OCI-LY1 (cell line): ENCODE measurements around the gene APH1B.

Source experiments
- H2AFZ ChIP-seq: fragments of 200-600 bp; sonication (generic), shearing (Covaris generic); 2 replicates; pipeline ENCODE4 v1.6.0; 2014; ENCODE audit warnings: antibody characterized with exemption, mild to moderate bottlenecking, low read length
- H3F3A ChIP-seq: fragments of 200-600 bp; sonication (generic), shearing (Covaris generic); 2 replicates; pipeline ENCODE4 v1.6.0; 2014; ENCODE audit warnings: mild to moderate bottlenecking, antibody characterized with exemption, low read length, moderate library complexity; ENCODE audit not compliant: insufficient read depth
- H3K27ac ChIP-seq: fragments of 200-600 bp; sonication (generic); 2 replicates; pipeline ENCODE4 v1.5.1; 2014; ENCODE audit warnings: low read length, mixed run types, mild to moderate bottlenecking, low read depth; ENCODE audit not compliant: poor library complexity, severe bottlenecking
- H3K27me3 ChIP-seq: fragments of 200-600 bp; sonication (generic); 2 replicates; pipeline ENCODE4 v1.6.0; 2014; ENCODE audit warnings: antibody characterized with exemption, mild to moderate bottlenecking, low read length, moderate library complexity; ENCODE audit not compliant: insufficient read depth
- H3K36me3 ChIP-seq: fragments of 200-600 bp; sonication (generic); 2 replicates; pipeline ENCODE4 v1.6.1; 2014; ENCODE audit warnings: mild to moderate bottlenecking, antibody characterized with exemption, low read length, moderate library complexity, mixed read lengths; ENCODE audit not compliant: insufficient read depth
- H3K4me1 ChIP-seq: fragments of 200-600 bp; sonication (generic); 2 replicates; pipeline ENCODE4 v1.5.1; 2014; ENCODE audit warnings: mild to moderate bottlenecking, low read length, moderate library complexity; ENCODE audit not compliant: insufficient read depth, severe bottlenecking
- H3K4me2 ChIP-seq: fragments of 200-600 bp; sonication (generic), shearing (Covaris generic); 2 replicates; pipeline ENCODE4 v1.6.1; 2014; ENCODE audit warnings: low read length
- H3K4me3 ChIP-seq: fragments of 200-600 bp; sonication (generic); 2 replicates; pipeline ENCODE4 v1.5.1; 2014; ENCODE audit warnings: low read length, low read depth, mild to moderate bottlenecking, mixed read lengths; ENCODE audit not compliant: poor library complexity, severe bottlenecking
- H3K79me2 ChIP-seq: fragments of 200-600 bp; shearing (Covaris generic); 2 replicates; pipeline ENCODE4 v1.6.1; 2016; ENCODE audit warnings: mixed run types, low read length, mixed read lengths; ENCODE audit not compliant: insufficient read depth
- H3K9ac ChIP-seq: fragments of 200-600 bp; sonication (generic), shearing (Covaris generic); 2 replicates; pipeline ENCODE4 v1.6.1; 2014; ENCODE audit warnings: mild to moderate bottlenecking, low read length, mixed read lengths
- H3K9me2 ChIP-seq: fragments of 200-600 bp; sonication (generic), shearing (Covaris generic); 2 replicates; pipeline ENCODE4 v1.6.1; 2014; ENCODE audit warnings: low read depth, mild to moderate bottlenecking, low read length, mixed read lengths
- H3K9me3 ChIP-seq: fragments of 200-600 bp; shearing (Covaris generic); 2 replicates; pipeline ENCODE4 v1.6.1; 2014; ENCODE audit warnings: low read length, mixed read lengths
- H4K20me1 ChIP-seq: fragments of 200-600 bp; sonication (generic), shearing (Covaris generic); 2 replicates; pipeline ENCODE4 v1.6.0; 2016; ENCODE audit warnings: mild to moderate bottlenecking, low read length; ENCODE audit not compliant: insufficient read depth
- EZH2 ChIP-seq: fragments of 200-600 bp; sonication (generic), shearing (Covaris generic); IDR thresholded peaks from 2 replicates; pipeline ENCODE4 v1.8.0; 2017; ENCODE audit warnings: borderline replicate concordance, mixed run types, mild to moderate bottlenecking, antibody characterized with exemption, low read length, moderate library complexity, mixed read lengths
- TF ChIP-seq, protein P1 (sequence below): fragments of 200-600 bp; sonication (generic), shearing (Covaris generic); IDR thresholded peaks from 2 replicates; pipeline ENCODE4 v1.5.1; 2017; ENCODE audit warnings: mild to moderate bottlenecking, antibody characterized with exemption, low read length, moderate library complexity, mixed read lengths

Gene APH1B

DNA sequence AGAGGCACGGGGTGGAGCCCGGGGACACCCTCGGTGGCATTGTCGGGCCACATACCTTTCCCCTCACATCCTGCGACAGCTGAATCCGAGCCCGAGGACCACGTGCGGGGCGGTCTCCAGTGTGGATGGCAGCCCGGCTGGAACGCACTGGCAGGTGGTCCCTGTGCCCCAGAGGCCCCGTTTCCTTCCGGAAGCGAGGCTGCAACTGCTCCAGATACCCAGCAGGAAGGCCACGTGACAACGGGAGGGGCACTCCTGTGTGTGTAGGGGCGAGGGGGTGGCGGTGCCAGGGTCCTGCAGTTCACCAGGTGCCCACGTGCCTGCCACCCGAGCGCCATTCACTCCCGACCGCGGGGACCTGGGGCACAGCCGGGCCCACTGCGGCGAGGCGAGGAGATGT is 44.1 kb downstream of the APH1B start:
- Histone ChIP-seq H3K4me1 (no peaks in the 10 kb centered on the region), H3K27me3 (no peaks in the 10 kb centered on the region; the same call in 1 of the 2 replicates), H4K20me1 (no peaks in the 10 kb centered on the region), H3F3A (no peaks in the 10 kb centered on the region), H3K4me3 (no peak overlapping the region), H3K27ac (no peak overlapping the region), H3K79me2 (no peaks in the 10 kb centered on the region), H3K4me2 (no peak overlapping the region), H3K9me3 (no peaks in the 10 kb centered on the region), H3K9me2 (no peaks in the 10 kb centered on the region), H2AFZ (no peak overlapping the region), H3K9ac (no peak overlapping the region), H3K36me3 (no peaks in the 10 kb centered on the region)
- TF ChIP-seq EZH2, result no peak
- TF ChIP-seq, protein P1, sequence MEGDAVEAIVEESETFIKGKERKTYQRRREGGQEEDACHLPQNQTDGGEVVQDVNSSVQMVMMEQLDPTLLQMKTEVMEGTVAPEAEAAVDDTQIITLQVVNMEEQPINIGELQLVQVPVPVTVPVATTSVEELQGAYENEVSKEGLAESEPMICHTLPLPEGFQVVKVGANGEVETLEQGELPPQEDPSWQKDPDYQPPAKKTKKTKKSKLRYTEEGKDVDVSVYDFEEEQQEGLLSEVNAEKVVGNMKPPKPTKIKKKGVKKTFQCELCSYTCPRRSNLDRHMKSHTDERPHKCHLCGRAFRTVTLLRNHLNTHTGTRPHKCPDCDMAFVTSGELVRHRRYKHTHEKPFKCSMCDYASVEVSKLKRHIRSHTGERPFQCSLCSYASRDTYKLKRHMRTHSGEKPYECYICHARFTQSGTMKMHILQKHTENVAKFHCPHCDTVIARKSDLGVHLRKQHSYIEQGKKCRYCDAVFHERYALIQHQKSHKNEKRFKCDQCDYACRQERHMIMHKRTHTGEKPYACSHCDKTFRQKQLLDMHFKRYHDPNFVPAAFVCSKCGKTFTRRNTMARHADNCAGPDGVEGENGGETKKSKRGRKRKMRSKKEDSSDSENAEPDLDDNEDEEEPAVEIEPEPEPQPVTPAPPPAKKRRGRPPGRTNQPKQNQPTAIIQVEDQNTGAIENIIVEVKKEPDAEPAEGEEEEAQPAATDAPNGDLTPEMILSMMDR, result no peak

DNA sequence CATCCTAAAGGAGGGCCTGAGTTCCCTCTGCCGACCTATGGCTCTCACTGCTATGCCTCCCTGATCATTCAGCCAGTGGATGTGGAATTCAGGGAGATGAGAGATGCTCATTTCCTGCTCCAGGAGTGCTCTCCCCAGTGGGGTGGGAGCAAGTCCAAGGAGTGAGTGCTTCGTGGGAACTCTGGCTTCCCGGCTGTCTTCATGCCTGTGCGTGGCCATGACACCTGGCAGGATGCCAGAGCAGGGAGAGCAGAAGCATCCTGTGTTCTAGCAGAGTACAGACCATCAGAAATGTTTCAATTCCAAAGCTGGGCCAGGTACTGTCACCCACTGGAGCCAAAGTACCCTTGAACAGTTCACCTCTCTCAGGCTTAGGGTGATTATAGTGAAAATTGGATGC is 45.1 kb downstream of the APH1B start:
- Histone ChIP-seq H3F3A (no peaks in the 10 kb centered on the region), H3K9me3 (no peaks in the 10 kb centered on the region), H3K9ac (no peak overlapping the region), H3K4me1 (no peaks in the 10 kb centered on the region), H3K4me2 (no peak overlapping the region), H3K4me3 (no peak overlapping the region), H3K36me3 (no peaks in the 10 kb centered on the region), H3K27me3 (no peaks in the 10 kb centered on the region; the same call in 1 of the 2 replicates), H3K9me2 (no peaks in the 10 kb centered on the region), H3K27ac (no peak overlapping the region), H3K79me2 (no peaks in the 10 kb centered on the region), H2AFZ (no peak overlapping the region), H4K20me1 (no peaks in the 10 kb centered on the region)
- TF ChIP-seq EZH2, result no peak
- TF ChIP-seq, protein P1, result no peak

DNA sequence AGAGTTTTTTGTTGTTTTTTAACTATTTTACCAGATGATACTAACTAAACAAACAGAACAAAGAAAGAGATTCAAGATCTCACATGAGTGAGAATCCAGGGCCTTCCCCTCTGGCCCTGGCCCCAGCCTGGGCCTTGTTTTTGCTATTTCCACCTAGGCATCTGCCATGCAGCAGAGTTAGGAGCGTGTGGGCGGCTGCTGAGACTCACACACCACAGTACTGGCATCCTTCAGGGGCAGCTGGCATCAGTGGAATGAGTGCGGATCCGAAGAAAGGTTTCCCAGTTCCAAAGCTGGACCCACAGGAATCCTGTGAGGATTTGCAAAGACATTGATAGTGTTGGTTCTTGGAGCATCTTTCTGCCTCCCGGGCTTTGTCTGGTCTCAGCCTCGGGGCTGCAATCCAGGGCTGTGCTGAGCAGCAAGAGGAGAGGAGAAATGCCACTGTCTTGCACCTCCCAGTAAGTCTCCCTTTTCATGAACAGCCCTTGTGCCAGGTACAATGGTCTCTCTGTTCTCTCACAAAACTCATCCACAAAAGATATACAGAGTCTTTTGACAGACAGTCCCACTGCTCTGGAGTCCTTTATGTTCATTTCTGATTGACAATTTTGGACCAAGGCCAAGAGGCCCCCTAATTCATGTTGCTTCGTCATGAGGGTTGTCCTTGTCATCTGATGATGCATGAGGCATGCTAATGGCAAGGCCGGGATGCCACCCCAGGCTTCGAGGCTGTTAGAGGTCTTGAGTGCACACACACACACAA is 46.6 kb downstream of the APH1B start:
- Histone ChIP-seq H3K27me3 (no peaks in the 10 kb centered on the region; the same call in 1 of the 2 replicates), H3K9ac (no peak overlapping the region), H3K27ac (no peak overlapping the region), H3K4me2 (no peak overlapping the region), H2AFZ (no peak overlapping the region), H3K9me2 (no peaks in the 10 kb centered on the region), H3F3A (no peaks in the 10 kb centered on the region), H3K4me1 (no peaks in the 10 kb centered on the region), H3K79me2 (no peaks in the 10 kb centered on the region), H3K36me3 (no peaks in the 10 kb centered on the region), H3K4me3 (no peak overlapping the region), H4K20me1 (no peaks in the 10 kb centered on the region), H3K9me3 (no peaks in the 10 kb centered on the region)
- TF ChIP-seq, protein P1, result no peak
- no peak for TF ChIP-seq EZH2
